Upper lobe of left lung (tissue), 4 donors: Measurements from ENCODE around the gene TM9SF2.

ENCODE experiments used
- EP300 ChIP-seq, 4 donors: sonication (generic); formaldehyde crosslinking; IDR thresholded peaks; one replicate each; pipeline ENCODE4 v1.5.1; 2017; ENCODE audit warnings: antibody characterized with exemption in 4 of 4, control low read depth in 2 of 4
- POLR2A ChIP-seq, 4 donors: fragments of 450-650 bp; IDR thresholded peaks; one replicate each; pipeline ENCODE4 v1.5.1; 2016 to 2017; ENCODE audit warnings: antibody characterized with exemption in 4 of 4, mild to moderate bottlenecking in 2 of 4
- POLR2AphosphoS5 ChIP-seq, 2 donors: sonication (generic); formaldehyde crosslinking; IDR thresholded peaks; one replicate each; pipeline ENCODE4 v1.5.1; 2017; ENCODE audit warnings: antibody characterized with exemption in 2 of 2
- TF ChIP-seq, protein P1 (sequence below), 6 experiments: fragments of 450-650 bp in 4 of 6; fragments of 200-600 bp in 2 of 6; sonication (generic) in 2 of 6; IDR thresholded peaks; one replicate each; pipeline ENCODE4 v1.5.1; 2016 to 2019; ENCODE audit warnings: antibody characterized with exemption in 6 of 6

DNA sequence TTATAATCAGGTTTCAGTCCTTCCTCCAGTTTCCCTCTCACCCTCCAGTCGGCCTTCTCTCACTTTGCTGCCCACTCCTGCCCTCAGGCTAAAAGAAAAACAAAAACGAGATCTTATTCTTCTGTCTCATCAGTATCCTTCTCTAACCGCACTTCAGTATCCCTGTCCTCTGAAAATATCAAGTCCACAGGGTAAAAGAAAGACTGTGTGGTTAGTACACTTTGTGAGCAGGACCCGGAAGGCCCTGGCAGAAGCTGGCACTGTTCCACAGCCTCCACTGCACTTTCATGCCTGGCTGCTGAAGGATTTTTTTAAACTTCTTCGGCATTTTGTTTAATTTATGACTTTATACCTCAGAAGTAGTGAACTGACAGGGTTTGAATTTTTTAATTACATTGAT is 51.8 kb downstream of the TM9SF2 start:
- TF ChIP-seq, protein P1, sequence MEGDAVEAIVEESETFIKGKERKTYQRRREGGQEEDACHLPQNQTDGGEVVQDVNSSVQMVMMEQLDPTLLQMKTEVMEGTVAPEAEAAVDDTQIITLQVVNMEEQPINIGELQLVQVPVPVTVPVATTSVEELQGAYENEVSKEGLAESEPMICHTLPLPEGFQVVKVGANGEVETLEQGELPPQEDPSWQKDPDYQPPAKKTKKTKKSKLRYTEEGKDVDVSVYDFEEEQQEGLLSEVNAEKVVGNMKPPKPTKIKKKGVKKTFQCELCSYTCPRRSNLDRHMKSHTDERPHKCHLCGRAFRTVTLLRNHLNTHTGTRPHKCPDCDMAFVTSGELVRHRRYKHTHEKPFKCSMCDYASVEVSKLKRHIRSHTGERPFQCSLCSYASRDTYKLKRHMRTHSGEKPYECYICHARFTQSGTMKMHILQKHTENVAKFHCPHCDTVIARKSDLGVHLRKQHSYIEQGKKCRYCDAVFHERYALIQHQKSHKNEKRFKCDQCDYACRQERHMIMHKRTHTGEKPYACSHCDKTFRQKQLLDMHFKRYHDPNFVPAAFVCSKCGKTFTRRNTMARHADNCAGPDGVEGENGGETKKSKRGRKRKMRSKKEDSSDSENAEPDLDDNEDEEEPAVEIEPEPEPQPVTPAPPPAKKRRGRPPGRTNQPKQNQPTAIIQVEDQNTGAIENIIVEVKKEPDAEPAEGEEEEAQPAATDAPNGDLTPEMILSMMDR (IDR thresholded peaks at IDR 0.05): no peak
- no peak for TF ChIP-seq POLR2AphosphoS5 (IDR thresholded peaks at IDR 0.05)
- TF ChIP-seq POLR2A (IDR thresholded peaks at IDR 0.05): no peak
- TF ChIP-seq EP300 (IDR thresholded peaks at IDR 0.05): no peak
